GM23338 (cell line): ENCODE data around the gene TSKS. TPM values are rescaled to one million over a fixed set of nuclear protein-coding genes. Genes with fewer than 3 reads are reported as not detected.

Experiments
- ATAC-seq: fragments of 200-7000 bp; cut with Tn5 transposase; 3 replicates; pipeline ENCODE4 v1.9.1; 2020
- DNase-seq: peaks from one replicate; pipeline ENCODE4 v3.0.0-alpha.2; 2015; ENCODE audit warnings: low spot score
- H2AFZ ChIP-seq: fragments of 200-600 bp; sonication (generic); 2 replicates; pipeline ENCODE4 v1.8.0; 2016; ENCODE audit warnings: antibody characterized with exemption, mild to moderate bottlenecking, moderate library complexity
- H3F3A ChIP-seq: fragments of 200-600 bp; sonication (generic); replicated peaks from 2 replicates; pipeline ENCODE4 v1.8.0; 2017; ENCODE audit warnings: antibody characterized with exemption, mixed run types, low read depth
- H3K27ac ChIP-seq: fragments of 200-600 bp; sonication (generic); 2 replicates; pipeline ENCODE4 v1.6.1; 2016; ENCODE audit warnings: low read depth
- H3K27me3 ChIP-seq: fragments of 200-600 bp; sonication (generic); 2 replicates; pipeline ENCODE4 v1.8.0; 2016; ENCODE audit warnings: mild to moderate bottlenecking, mixed run types, moderate library complexity; ENCODE audit not compliant: insufficient read depth
- H3K36me3 ChIP-seq: fragments of 200-600 bp; sonication (generic); 2 replicates; pipeline ENCODE4 v1.8.0; 2016; ENCODE audit warnings: mild to moderate bottlenecking; ENCODE audit not compliant: insufficient read depth
- H3K4me1 ChIP-seq: fragments of 200-600 bp; sonication (generic); 2 replicates; pipeline ENCODE4 v1.8.0; 2016; ENCODE audit warnings: mild to moderate bottlenecking, moderate library complexity; ENCODE audit not compliant: insufficient read depth
- H3K4me2 ChIP-seq: fragments of 200-600 bp; sonication (generic); 2 replicates; pipeline ENCODE4 v1.7.1; 2017; ENCODE audit warnings: mixed run types
- H3K4me3 ChIP-seq: fragments of 200-600 bp; sonication (generic); 2 replicates; pipeline ENCODE4 v1.6.1; 2016; ENCODE audit warnings: mixed run types
- H3K79me2 ChIP-seq: fragments of 200-600 bp; sonication (generic); replicated peaks from 2 replicates; pipeline ENCODE4 v1.8.0; 2017; ENCODE audit warnings: mild to moderate bottlenecking; ENCODE audit not compliant: insufficient read depth
- H3K9me2 ChIP-seq: fragments of 200-600 bp; sonication (generic); 2 replicates; pipeline ENCODE4 v1.8.0; 2017; ENCODE audit not compliant: insufficient read depth
- H4K20me1 ChIP-seq: fragments of 200-600 bp; sonication (generic); replicated peaks from 2 replicates; pipeline ENCODE4 v1.8.0; 2017; ENCODE audit warnings: mild to moderate bottlenecking; ENCODE audit not compliant: insufficient read depth
- H3K27ac Mint-ChIP-seq: 2 replicates; pipeline ENCODE4 v1.8.0; 2020; ENCODE audit warnings: inconsistent platforms, mild to moderate bottlenecking, moderate library complexity, mixed read lengths
- H3K27me3 Mint-ChIP-seq: 3 replicates; pipeline ENCODE4 v1.8.0; 2022; ENCODE audit warnings: low read depth, mild to moderate bottlenecking, moderate library complexity, mixed read lengths, inconsistent platforms; ENCODE audit not compliant: insufficient read depth, poor library complexity
- H3K36me3 Mint-ChIP-seq: 3 replicates; pipeline ENCODE4 v1.8.0; 2021; ENCODE audit warnings: low read depth, mild to moderate bottlenecking, inconsistent platforms, moderate library complexity, mixed read lengths
- H3K4me1 Mint-ChIP-seq: 3 replicates; pipeline ENCODE4 v1.8.0; 2020; ENCODE audit warnings: mild to moderate bottlenecking, inconsistent platforms, mixed read lengths
- H3K4me3 Mint-ChIP-seq: 3 replicates; pipeline ENCODE4 v1.8.0; 2021; ENCODE audit warnings: moderate library complexity, mild to moderate bottlenecking, inconsistent platforms, mixed read lengths
- H3K9me3 Mint-ChIP-seq: 3 replicates; pipeline ENCODE4 v1.8.0; 2020; ENCODE audit warnings: moderate library complexity, mild to moderate bottlenecking, inconsistent platforms, mixed read lengths
- CREB1 ChIP-seq: fragments of 250-450 bp; sonication (Bioruptor Pico); IDR thresholded peaks from 2 replicates; pipeline ENCODE4 v1.5.0; 2020; ENCODE audit warnings: low read depth, mild to moderate bottlenecking, moderate library complexity
- EZH2 ChIP-seq: fragments of 200-600 bp; sonication (generic); IDR thresholded peaks from one replicate; pipeline ENCODE4 v1.8.0; 2017; ENCODE audit warnings: antibody characterized with exemption, mild to moderate bottlenecking, low read depth; ENCODE audit not compliant: unreplicated experiment
- EZH2phosphoT487 ChIP-seq: fragments of 200-600 bp; sonication (generic); IDR thresholded peaks from one replicate; pipeline ENCODE4 v1.8.1; 2018; ENCODE audit warnings: antibody characterized with exemption; ENCODE audit not compliant: unreplicated experiment
- JUNB ChIP-seq: IDR thresholded peaks from one replicate; pipeline ENCODE4 v1.6.1; 2016; ENCODE audit warnings: antibody characterized with exemption; ENCODE audit not compliant: unreplicated experiment
- NANOG ChIP-seq: IDR thresholded peaks from 2 replicates; pipeline ENCODE4 v1.6.1; 2016; ENCODE audit warnings: antibody characterized with exemption, borderline replicate concordance
- POLR2AphosphoS5 ChIP-seq: IDR thresholded peaks from 2 replicates; pipeline ENCODE4 v1.6.1; 2016; ENCODE audit warnings: antibody characterized with exemption, low read depth
- STAT1 ChIP-seq: IDR thresholded peaks from one replicate; pipeline ENCODE4 v1.6.1; 2016; ENCODE audit warnings: antibody characterized with exemption; ENCODE audit not compliant: unreplicated experiment
- ZNF114 ChIP-seq: fragments of 250-450 bp; sonication (Bioruptor Pico); IDR thresholded peaks from 2 replicates; pipeline ENCODE4 v1.5.0; 2020; ENCODE audit warnings: mild to moderate bottlenecking, moderate library complexity
- ZNF331 ChIP-seq: fragments of 250-450 bp; sonication (Bioruptor Pico); IDR thresholded peaks from 2 replicates; pipeline ENCODE4 v1.5.0; 2020; ENCODE audit warnings: low read depth, mild to moderate bottlenecking, moderate library complexity
- polyA plus RNA-seq: library from polyadenylated mRNA; unstranded; fragments of >200 nt; fragmentation: Nextera tagmentation; extraction: Ambion mirVana; gene quantifications from 2 replicates; pipeline ENCODE4 v1.2.1, GENCODE V29; 2016
- total RNA-seq: library from RNA; depleted of rRNA; stranded (reverse); fragments of >200 nt; shearing (Covaris generic); gene quantifications from 2 replicates; pipeline ENCODE4 v1.2.3, GENCODE V29; 2014
- TF ChIP-seq, protein P1 (sequence below): IDR thresholded peaks from 2 replicates; pipeline ENCODE4 v1.6.1; 2016; ENCODE audit warnings: antibody characterized with exemption
- TF ChIP-seq, protein P2 (sequence below): IDR thresholded peaks from one replicate; pipeline ENCODE4 v1.6.1; 2018; ENCODE audit warnings: antibody characterized with exemption; ENCODE audit not compliant: unreplicated experiment
- TF ChIP-seq, protein P3 (sequence below): fragments of 250-450 bp; sonication (Bioruptor Pico); IDR thresholded peaks from 2 replicates; pipeline ENCODE4 v1.5.0; 2020; ENCODE audit warnings: mild to moderate bottlenecking, moderate library complexity
- TF ChIP-seq, protein P4 (sequence below), 2 experiments: fragments of 200-600 bp in 1 of 2; sonication (generic) in 1 of 2; conservative IDR thresholded peaks; 2 replicates each; pipeline versions ENCODE4 v1.5.1 to v1.6.1; 2016 to 2017; ENCODE audit warnings: antibody characterized with exemption in 2 of 2, low read depth in 2 of 2, mild to moderate bottlenecking in 2 of 2, moderate library complexity in 1 of 2

The TSKS gene
- total and polyA plus RNA-seq, 2 experiments from 2014 or later, result 0.99 TPM; not detected in 1

DNA sequence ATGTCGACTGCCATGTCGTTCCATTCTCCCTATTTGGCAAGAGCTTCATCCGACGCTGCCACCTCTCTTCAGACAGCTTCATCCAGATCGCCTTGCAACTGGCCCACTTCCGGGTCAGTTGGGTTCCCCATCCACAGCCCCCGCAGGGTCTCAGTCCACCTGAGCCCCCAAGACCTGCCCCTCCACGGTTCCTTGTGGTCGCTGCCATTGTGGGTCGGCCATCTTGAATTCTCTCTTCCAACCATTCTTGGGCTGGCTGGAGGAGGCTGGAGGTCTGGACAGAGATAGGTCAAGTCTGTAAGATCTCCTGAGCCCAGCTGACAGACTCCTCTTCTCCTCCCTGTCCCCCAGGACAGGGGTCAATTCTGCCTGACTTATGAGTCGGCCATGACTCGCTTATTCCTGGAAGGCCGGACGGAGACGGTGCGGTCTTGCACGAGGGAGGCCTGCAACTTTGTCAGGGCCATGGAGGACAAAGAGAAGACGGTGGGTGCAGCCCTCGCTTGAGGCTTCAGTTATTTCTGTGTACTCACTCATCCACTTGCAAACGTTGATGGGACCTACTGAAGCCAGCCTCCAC is 52.6 kb downstream of the TSKS start:
- H2AFZ ChIP-seq, result no peak overlapping the region
- no peak overlapping the region for H3K27ac Mint-ChIP-seq
- TF ChIP-seq POLR2AphosphoS5, result no peak
- TF ChIP-seq CREB1, result no peak
- TF ChIP-seq EZH2phosphoT487, result no peak
- TF ChIP-seq, protein P1, sequence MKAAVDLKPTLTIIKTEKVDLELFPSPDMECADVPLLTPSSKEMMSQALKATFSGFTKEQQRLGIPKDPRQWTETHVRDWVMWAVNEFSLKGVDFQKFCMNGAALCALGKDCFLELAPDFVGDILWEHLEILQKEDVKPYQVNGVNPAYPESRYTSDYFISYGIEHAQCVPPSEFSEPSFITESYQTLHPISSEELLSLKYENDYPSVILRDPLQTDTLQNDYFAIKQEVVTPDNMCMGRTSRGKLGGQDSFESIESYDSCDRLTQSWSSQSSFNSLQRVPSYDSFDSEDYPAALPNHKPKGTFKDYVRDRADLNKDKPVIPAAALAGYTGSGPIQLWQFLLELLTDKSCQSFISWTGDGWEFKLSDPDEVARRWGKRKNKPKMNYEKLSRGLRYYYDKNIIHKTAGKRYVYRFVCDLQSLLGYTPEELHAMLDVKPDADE, result no peak
- no peak for TF ChIP-seq NANOG
- no peak for TF ChIP-seq JUNB
- TF ChIP-seq EZH2, result no peak
- TF ChIP-seq, protein P2, sequence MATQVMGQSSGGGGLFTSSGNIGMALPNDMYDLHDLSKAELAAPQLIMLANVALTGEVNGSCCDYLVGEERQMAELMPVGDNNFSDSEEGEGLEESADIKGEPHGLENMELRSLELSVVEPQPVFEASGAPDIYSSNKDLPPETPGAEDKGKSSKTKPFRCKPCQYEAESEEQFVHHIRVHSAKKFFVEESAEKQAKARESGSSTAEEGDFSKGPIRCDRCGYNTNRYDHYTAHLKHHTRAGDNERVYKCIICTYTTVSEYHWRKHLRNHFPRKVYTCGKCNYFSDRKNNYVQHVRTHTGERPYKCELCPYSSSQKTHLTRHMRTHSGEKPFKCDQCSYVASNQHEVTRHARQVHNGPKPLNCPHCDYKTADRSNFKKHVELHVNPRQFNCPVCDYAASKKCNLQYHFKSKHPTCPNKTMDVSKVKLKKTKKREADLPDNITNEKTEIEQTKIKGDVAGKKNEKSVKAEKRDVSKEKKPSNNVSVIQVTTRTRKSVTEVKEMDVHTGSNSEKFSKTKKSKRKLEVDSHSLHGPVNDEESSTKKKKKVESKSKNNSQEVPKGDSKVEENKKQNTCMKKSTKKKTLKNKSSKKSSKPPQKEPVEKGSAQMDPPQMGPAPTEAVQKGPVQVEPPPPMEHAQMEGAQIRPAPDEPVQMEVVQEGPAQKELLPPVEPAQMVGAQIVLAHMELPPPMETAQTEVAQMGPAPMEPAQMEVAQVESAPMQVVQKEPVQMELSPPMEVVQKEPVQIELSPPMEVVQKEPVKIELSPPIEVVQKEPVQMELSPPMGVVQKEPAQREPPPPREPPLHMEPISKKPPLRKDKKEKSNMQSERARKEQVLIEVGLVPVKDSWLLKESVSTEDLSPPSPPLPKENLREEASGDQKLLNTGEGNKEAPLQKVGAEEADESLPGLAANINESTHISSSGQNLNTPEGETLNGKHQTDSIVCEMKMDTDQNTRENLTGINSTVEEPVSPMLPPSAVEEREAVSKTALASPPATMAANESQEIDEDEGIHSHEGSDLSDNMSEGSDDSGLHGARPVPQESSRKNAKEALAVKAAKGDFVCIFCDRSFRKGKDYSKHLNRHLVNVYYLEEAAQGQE, result no peak
- TF ChIP-seq, protein P3, sequence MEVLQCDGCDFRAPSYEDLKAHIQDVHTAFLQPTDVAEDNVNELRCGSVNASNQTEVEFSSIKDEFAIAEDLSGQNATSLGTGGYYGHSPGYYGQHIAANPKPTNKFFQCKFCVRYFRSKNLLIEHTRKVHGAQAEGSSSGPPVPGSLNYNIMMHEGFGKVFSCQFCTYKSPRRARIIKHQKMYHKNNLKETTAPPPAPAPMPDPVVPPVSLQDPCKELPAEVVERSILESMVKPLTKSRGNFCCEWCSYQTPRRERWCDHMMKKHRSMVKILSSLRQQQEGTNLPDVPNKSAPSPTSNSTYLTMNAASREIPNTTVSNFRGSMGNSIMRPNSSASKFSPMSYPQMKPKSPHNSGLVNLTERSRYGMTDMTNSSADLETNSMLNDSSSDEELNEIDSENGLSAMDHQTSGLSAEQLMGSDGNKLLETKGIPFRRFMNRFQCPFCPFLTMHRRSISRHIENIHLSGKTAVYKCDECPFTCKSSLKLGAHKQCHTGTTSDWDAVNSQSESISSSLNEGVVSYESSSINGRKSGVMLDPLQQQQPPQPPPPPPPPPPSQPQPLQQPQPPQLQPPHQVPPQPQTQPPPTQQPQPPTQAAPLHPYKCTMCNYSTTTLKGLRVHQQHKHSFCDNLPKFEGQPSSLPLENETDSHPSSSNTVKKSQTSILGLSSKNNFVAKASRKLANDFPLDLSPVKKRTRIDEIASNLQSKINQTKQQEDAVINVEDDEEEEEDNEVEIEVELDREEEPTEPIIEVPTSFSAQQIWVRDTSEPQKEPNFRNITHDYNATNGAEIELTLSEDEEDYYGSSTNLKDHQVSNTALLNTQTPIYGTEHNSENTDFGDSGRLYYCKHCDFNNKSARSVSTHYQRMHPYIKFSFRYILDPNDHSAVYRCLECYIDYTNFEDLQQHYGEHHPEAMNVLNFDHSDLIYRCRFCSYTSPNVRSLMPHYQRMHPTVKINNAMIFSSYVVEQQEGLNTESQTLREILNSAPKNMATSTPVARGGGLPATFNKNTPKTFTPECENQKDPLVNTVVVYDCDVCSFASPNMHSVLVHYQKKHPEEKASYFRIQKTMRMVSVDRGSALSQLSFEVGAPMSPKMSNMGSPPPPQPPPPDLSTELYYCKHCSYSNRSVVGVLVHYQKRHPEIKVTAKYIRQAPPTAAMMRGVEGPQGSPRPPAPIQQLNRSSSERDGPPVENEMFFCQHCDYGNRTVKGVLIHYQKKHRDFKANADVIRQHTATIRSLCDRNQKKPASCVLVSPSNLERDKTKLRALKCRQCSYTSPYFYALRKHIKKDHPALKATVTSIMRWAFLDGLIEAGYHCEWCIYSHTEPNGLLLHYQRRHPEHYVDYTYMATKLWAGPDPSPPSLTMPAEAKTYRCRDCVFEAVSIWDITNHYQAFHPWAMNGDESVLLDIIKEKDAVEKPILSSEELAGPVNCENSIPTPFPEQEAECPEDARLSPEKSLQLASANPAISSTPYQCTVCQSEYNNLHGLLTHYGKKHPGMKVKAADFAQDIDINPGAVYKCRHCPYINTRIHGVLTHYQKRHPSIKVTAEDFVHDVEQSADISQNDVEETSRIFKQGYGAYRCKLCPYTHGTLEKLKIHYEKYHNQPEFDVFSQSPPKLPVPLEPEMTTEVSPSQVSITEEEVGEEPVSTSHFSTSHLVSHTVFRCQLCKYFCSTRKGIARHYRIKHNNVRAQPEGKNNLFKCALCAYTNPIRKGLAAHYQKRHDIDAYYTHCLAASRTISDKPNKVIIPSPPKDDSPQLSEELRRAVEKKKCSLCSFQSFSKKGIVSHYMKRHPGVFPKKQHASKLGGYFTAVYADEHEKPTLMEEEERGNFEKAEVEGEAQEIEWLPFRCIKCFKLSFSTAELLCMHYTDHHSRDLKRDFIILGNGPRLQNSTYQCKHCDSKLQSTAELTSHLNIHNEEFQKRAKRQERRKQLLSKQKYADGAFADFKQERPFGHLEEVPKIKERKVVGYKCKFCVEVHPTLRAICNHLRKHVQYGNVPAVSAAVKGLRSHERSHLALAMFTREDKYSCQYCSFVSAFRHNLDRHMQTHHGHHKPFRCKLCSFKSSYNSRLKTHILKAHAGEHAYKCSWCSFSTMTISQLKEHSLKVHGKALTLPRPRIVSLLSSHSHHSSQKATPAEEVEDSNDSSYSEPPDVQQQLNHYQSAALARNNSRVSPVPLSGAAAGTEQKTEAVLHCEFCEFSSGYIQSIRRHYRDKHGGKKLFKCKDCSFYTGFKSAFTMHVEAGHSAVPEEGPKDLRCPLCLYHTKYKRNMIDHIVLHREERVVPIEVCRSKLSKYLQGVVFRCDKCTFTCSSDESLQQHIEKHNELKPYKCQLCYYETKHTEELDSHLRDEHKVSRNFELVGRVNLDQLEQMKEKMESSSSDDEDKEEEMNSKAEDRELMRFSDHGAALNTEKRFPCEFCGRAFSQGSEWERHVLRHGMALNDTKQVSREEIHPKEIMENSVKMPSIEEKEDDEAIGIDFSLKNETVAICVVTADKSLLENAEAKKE, result no peak
- no peak for TF ChIP-seq ZNF331 (CRISPR knock-in tag)
- no peak for TF ChIP-seq ZNF114 (CRISPR knock-in tag)
- TF ChIP-seq STAT1, result no peak
- TF ChIP-seq, protein P4, sequence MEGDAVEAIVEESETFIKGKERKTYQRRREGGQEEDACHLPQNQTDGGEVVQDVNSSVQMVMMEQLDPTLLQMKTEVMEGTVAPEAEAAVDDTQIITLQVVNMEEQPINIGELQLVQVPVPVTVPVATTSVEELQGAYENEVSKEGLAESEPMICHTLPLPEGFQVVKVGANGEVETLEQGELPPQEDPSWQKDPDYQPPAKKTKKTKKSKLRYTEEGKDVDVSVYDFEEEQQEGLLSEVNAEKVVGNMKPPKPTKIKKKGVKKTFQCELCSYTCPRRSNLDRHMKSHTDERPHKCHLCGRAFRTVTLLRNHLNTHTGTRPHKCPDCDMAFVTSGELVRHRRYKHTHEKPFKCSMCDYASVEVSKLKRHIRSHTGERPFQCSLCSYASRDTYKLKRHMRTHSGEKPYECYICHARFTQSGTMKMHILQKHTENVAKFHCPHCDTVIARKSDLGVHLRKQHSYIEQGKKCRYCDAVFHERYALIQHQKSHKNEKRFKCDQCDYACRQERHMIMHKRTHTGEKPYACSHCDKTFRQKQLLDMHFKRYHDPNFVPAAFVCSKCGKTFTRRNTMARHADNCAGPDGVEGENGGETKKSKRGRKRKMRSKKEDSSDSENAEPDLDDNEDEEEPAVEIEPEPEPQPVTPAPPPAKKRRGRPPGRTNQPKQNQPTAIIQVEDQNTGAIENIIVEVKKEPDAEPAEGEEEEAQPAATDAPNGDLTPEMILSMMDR (conservative IDR thresholded peaks at IDR 0.05; ENCODE audit: low read depth in 2 of 2), result no peak
- peaks cover 3% of the 10 kb centered on the region; the same call in 1 of the 2 replicates for H3K4me1 ChIP-seq
- H3K27ac ChIP-seq, result no peak overlapping the region
- ATAC-seq (no peak), DNase-seq (no peak)
- H3K9me3 Mint-ChIP-seq, result no peaks in the 10 kb centered on the region
- 0 out of 3 replicates have a peak, but pooled peaks cover 2% of the 10 kb centered on the region for H3K4me1 Mint-ChIP-seq
- no peaks in the 10 kb centered on the region for H3K9me2 ChIP-seq
- peaks cover 7% of the 10 kb centered on the region; the same call in 1 of the 2 replicates for H3K36me3 ChIP-seq
- H3K27me3 ChIP-seq, result no peaks in the 10 kb centered on the region
- H3K79me2 ChIP-seq, result no peaks in the 10 kb centered on the region
- no peaks in the 10 kb centered on the region for H4K20me1 ChIP-seq
- H3K27me3 Mint-ChIP-seq, result peaks cover 14% of the 10 kb centered on the region
- peaks cover 69% of the 10 kb centered on the region for H3K36me3 Mint-ChIP-seq
- H3F3A ChIP-seq, result no peaks in the 10 kb centered on the region
- no peak overlapping the region for H3K4me3 Mint-ChIP-seq
- no peak overlapping the region for H3K4me2 ChIP-seq
- H3K4me3 ChIP-seq, result no peak overlapping the region
